NCI-H82 (cell line): Measurements from ENCODE around the gene RAPGEF6.
"Not testable (repeated sequence)": the region's sequence is repeated elsewhere in the genome, so short reads cannot be mapped to it uniquely, and the experiment has no call there.

Experiments
- DNase-seq: peaks from one replicate; lab custom pipeline; 2025; lab: John Stamatoyannopoulos, UW

The RAPGEF6 gene

DNA sequence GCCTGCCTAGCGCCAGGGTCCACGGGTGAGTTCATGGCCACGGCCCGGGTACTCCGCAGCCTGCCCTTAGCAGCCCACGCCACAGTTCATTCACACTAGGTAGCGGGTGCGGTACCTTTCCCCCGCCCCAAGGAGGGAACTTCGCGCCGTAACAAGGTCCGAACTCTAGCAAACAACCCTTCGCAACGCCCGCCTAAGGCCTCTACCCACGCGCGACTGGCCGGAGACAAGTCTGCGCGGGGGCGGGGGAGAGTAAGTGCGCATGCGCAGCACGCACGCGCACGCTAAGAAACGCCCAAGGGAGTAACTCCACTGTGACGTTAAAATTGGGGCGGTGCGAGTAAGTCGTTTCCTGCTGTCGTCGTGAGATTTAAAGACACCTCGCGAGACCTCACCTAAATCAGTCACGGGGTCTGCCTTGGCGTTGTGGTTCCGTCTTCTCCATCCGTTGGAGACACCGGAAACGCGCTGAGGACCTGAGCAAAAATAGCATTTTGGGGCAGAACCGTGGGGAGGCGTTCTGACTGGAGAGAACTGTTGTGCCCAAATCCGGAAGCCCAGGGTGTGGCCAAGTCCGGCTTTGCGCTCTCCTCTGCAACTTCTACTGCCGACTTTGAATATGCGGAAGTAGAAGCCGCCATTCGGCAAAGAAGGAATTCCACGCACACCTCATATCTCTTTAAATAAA lies at the start of gene RAPGEF6:
Gene RAPGEF6 (minus strand): TSS at position 234 of the 688 bp plus-strand sequence. CDS start 199 bp downstream, at position 35.
- DNase-seq = peak; percentile 98

GRCh38 chr5:131684595-131684994 lies 49.6 kb upstream of the RAPGEF6 start:
- DNase-seq = no peak

DNA sequence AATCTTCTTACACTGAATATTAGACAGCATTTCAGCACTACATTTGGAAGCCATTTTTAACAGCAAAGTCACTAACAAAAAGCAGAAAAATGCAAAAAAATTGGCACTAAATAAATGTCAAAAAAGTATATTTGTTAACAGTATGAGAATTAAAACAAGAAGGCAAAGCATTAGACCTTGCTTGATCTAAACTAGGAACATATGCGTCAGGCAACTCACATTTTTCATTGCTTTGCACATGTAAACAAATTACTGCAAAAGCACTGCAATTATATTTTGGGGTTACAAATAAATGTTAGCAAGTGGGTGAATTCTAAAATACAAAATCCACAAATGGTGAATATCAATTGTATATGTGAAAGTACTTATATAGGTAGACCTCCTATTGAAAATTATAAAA lies 49.0 kb upstream of the RAPGEF6 start:
- DNase-seq = no peak

GRCh38 chr5:131682826-131683225 lies 47.8 kb upstream of the RAPGEF6 start:
- DNase-seq = no peak

- no peak for DNase-seq
Measured at GRCh38 chr5:131682175-131682574, 47.1 kb upstream of the RAPGEF6 start.

GRCh38 chr5:131679911-131680310 lies 44.9 kb upstream of the RAPGEF6 start:
- no peak for DNase-seq

GRCh38 chr5:131678273-131678672 lies 43.2 kb upstream of the RAPGEF6 start:
- DNase-seq = not testable (repeated sequence)

DNA sequence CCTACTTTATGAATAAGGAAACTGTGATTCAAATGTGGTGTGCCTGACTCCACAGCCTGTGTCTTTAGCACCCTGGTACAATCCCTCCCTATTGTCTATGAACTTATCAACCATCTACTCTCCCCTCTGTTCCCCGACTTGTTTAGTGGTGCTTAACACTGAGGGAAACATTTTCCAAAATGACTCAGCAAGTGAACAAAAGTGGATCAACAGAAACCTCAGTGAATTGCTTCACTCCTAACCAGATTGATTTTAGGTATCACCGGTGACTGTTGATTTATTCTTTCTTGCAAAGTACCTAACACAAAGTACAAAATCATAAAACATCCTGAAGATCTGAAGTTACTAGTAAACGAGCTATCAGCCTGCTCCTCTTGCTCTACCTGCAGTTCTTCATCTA lies 42.1 kb upstream of the RAPGEF6 start:
- DNase-seq = no peak

DNA sequence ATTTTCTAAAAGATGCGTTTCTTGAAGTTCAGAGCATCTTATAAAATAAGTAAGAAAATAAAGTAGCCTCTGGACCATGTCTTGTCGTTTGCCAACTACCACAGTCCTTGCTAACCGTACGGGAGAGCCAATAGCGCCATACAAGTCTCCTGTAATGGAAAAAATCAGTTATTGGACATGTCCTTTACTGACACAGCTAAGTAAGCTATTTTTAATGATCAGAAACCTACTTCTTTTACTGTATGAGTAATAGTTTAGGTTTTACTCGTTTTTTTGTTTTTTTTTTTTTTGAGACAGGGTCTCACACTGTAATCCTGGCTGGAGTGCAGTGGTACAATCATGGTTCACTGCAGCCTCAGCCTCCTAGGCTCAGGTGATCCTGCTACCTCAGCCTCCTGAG lies 37.7 kb upstream of the RAPGEF6 start:
- DNase-seq = no peak

DNA sequence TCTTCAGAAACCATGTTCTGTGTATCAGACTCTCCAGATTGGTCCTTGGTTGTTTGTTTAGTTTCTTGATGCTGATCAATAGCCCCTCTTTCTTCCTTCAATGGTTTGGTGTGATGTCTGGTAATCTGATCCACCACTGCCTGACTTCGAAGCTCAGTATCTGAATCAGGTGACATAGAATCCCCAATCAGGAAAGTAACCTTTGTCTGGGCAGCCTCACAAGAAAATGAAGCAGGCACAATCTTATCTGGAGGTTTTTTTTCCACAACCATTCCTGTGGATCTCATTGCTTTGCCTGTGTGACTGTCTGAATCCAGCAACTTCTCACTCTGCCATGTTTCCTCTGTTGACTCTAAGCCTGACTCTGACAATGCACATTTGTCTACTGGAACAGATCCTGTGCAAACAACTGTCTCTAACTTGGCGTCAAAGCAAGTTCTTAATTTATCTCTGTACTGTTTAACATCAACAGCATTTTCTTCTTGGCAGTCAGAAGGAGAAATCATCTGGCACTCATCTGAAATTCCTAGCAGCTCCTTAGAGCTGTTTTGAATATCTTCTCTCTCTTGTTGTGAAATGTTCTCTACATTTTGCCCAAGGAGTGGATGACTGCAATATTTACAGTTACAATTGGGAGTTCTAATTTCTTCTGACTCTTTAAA lies 37.1 kb upstream of the RAPGEF6 start:
- no peak for DNase-seq

GRCh38 chr5:131671409-131671808 lies 36.4 kb upstream of the RAPGEF6 start:
- no peak for DNase-seq

DNA sequence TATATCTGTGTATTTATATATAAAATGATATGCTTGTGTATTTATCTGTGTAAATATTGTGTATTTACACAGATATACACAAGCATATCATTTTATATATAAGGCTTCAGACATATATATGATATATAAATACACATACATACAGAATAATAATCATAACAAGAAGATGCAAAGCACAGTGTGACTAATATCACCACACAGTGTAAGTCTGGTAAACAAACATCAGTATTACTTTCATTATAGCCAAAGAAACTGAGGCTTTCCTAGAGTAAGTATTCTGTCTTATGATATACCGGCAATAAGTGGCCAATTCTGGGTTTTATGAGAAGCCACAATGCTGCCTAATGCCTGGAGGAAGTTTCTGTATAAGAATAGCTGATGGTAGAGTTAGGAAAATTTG lies 29.9 kb upstream of the RAPGEF6 start:
- no peak for DNase-seq

GRCh38 chr5:131661933-131662332 lies 26.9 kb upstream of the RAPGEF6 start:
- no peak for DNase-seq

- no peak for DNase-seq
Measured at GRCh38 chr5:131659841-131660240, 24.8 kb upstream of the RAPGEF6 start.

DNA sequence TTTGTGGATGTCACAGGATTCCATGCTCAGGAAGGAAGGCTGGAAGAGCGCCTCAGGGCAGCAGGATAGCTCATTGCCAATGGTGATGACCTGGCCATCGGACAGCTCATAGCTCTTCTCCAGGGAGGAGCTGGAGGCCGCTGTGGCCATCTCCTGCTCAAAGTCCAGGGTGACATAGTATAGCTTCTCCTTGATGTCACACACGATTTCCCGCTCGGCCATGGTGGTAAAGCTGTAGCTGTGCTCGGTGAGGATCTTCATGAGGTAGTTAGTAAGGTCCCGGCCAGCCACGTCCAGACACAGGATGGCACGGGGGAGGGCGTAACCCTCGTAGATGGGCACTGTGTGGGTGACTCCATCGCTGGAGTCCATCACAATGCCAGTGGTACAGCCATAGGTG lies 24.3 kb upstream of the RAPGEF6 start:
- no peak for DNase-seq

- DNase-seq = no peak
Measured at GRCh38 chr5:131654776-131655175, 19.7 kb upstream of the RAPGEF6 start.

DNA sequence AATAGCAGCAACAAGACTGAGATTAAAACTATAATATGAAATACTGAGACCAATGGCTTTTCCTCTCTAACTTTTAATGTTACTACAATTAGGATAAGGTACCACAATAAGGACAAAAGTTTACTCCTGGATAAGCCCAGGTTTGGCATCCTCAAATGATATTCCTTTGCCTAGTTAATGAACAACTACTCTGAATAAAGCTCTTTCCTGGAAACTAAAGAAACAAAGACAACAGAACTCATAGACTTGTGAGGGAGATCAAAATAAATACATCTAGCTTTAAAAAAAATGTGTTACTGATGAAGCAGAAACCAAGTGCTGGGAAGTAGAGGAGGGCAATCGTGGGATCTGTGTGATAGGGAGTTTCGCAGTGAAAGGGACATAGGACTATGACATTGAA lies 19.3 kb upstream of the RAPGEF6 start:
- DNase-seq = no peak

DNA sequence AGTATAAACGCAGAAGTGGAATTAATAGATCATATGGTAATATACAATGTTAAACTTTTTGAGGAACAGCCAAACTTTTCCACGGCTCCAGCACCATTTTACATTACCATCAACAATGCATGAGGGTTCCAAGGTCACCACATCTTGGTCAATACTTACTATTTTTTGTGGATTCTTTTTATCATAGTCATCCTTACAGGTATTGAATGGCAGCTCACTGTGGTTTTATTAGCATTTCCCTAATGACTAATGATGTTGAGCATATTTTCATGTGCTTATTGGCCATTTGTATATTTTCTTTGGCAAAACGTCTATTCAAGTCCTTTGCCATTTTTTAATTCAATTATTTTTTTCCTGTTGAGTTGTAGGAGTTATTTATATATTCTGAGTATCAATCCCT lies 14.1 kb upstream of the RAPGEF6 start:
- DNase-seq = no peak

DNA sequence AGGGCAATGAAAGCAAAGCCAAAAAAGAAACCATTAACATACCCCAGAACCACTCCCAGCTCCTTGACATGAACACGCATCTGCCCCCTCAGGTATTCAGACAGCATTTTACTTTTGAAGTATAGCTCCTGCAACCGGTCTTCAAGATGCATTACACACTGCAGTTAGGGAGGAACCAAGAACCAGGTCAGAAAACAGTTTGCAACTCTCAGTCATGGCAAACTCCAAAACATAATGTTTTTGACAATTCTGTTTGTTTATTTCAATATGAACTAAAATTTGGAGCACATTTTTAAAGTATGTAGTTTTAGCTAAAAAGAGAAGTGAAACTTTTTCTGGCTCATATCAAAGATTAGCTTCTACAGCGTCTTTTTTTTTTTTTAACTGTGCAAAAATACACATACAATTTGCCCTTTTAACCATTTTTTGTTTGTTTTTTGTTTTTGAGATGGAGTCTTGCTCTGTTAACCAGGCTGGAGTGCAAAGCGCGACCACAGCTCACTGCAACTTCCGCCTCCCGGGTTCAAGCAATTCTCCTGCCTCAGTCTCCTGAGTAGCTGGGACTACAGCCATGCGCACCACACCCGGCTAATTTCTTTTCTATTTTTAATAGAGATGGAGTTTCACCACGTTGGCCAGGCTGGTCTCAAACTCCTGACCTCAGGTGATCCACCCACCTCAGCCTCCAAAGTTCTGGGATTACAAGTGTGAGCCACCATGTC lies 12.2 kb upstream of the RAPGEF6 start:
- DNase-seq = no peak

DNA sequence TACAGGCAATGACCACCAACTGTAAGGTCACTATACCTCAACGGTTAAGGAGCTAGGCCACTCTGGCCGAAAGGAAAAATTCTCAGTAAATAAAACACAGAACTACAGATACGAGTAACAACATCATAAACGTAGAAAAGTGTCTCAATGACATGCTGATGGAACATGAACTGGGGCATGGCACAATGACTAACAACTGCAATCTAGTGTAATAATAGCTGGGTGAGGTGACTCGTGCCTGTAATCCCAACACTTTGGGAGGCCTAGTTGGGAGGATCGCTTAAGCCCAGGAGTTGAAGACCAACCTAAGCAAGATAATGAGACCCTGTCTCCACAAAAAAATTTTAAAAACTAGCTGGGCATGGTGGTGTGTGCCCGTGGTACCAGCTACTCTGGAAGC lies 9.8 kb upstream of the RAPGEF6 start:
- no peak for DNase-seq

- DNase-seq = no peak
Measured at GRCh38 chr5:131644370-131644769, 9.3 kb upstream of the RAPGEF6 start.

GRCh38 chr5:131641494-131641893 lies 6.5 kb upstream of the RAPGEF6 start:
- DNase-seq = no peak
